MCF 10A (cell line): ENCODE measurements around the gene MMD. TPM values are rescaled to one million over a fixed set of nuclear protein-coding genes. Genes with fewer than 3 reads are reported as not detected.

ENCODE experiments used
- BruUV-seq: library from RNA; stranded (reverse); fragments of 400-500 nt; replicated peaks from 2 replicates; lab custom pipeline; 2021; lab: Mats Ljungman, UMichigan
- CTCF ChIA-PET: fragments of 300-600 bp; sonication (Branson Sonifier 250); formaldehyde crosslinking; extraction: SDS; loops from one replicate; lab custom pipeline; 2021; ENCODE audit warnings: antibody characterized with exemption, inconsistent platforms; lab: Yijun Ruan, JAX
- POLR2A ChIA-PET: fragments of 300-600, 350-650 bp; sonication (Branson Sonifier 250); formaldehyde crosslinking; extraction: SDS; loops from one replicate; lab custom pipeline; 2020; ENCODE audit warnings: antibody characterized with exemption, inconsistent platforms; lab: Yijun Ruan, JAX
- DNase-seq: peaks from one replicate; pipeline ENCODE4 v3.0.0-alpha.2; 2018; ENCODE audit not compliant: unreplicated experiment
- H3K27ac Mint-ChIP-seq: one replicate; pipeline ENCODE4 v1.8.0; 2022; ENCODE audit warnings: mild to moderate bottlenecking, low read depth, mixed read lengths; ENCODE audit not compliant: unreplicated experiment
- H3K27me3 Mint-ChIP-seq: one replicate; pipeline ENCODE4 v1.8.0; 2022; ENCODE audit warnings: mixed read lengths; ENCODE audit not compliant: insufficient read depth, unreplicated experiment
- H3K36me3 Mint-ChIP-seq: one replicate; pipeline ENCODE4 v1.8.0; 2022; ENCODE audit warnings: mild to moderate bottlenecking, moderate library complexity, mixed read lengths; ENCODE audit not compliant: insufficient read depth, unreplicated experiment
- H3K4me1 Mint-ChIP-seq: one replicate; pipeline ENCODE4 v1.8.0; 2022; ENCODE audit warnings: mixed read lengths; ENCODE audit not compliant: insufficient read depth, unreplicated experiment
- H3K4me3 Mint-ChIP-seq: one replicate; pipeline ENCODE4 v1.8.0; 2022; ENCODE audit warnings: mild to moderate bottlenecking, moderate library complexity, mixed read lengths; ENCODE audit not compliant: unreplicated experiment
- H3K9me3 Mint-ChIP-seq: one replicate; pipeline ENCODE4 v1.8.0; 2022; ENCODE audit warnings: mixed read lengths; ENCODE audit not compliant: unreplicated experiment
- intact Hi-C: fragments of 100-400 bp; cut with micrococcal nuclease; formaldehyde crosslinking; loops from 2 replicates; pipeline ENCODE4 v1.14.1; 2022
- total RNA-seq: library from RNA; stranded (reverse); gene quantifications from 2 replicates; pipeline ENCODE4 v1.2.3, GENCODE V29; 2022
- TF ChIP-seq, protein P1 (sequence below): fragments of 200-600 bp; IDR thresholded peaks from one replicate; pipeline ENCODE4 v1.8.0; 2022; ENCODE audit warnings: antibody characterized with exemption, mild to moderate bottlenecking; ENCODE audit not compliant: unreplicated experiment

Gene MMD
- total RNA-seq, 1 experiment from 2014 or later, result 5.9 TPM

DNA sequence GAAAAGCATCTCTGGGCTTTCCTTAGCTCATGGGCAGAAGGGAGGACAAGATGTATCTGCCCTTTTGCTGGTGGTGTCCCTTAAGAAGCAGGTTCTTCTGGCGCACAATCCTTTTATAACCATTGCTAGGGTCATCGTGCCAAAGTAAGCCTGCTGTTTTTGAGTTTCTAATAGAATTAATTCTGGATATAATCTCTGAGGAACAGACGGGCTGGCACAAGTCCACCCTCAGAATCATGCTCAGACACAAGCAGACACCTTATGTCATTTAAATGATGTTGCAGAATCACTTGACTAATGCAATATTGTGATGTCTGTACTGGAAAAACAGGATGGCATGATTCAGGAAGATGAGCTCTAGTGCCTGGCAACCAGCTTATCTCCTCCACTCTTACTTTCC lies 18.8 kb upstream of the MMD start:
- ChIA-PET POLR2A (interaction anchor here (0.9 kb wide), 1 partner anchor 17 kb away, joined by 3 read pairs; no protein-coding TSS in a partner anchor), CTCF (interaction anchor here (0.6 to 3.0 kb wide), 3 partner anchors 12 to 77 kb away, joined by 3 to 8 read pairs (median 3); no protein-coding TSS in a partner anchor)
- intact Hi-C loops, result no loop called here
- no peaks in the 10 kb centered on the region for H3K36me3 Mint-ChIP-seq
- no TSS peak for BruUV-seq
- no peaks in the 10 kb centered on the region for H3K27me3 Mint-ChIP-seq
- no peak overlapping the region for H3K27ac Mint-ChIP-seq
- H3K4me3 Mint-ChIP-seq, result no peak overlapping the region
- no peak for DNase-seq
- H3K9me3 Mint-ChIP-seq, result no peaks in the 10 kb centered on the region
- TF ChIP-seq, protein P1, sequence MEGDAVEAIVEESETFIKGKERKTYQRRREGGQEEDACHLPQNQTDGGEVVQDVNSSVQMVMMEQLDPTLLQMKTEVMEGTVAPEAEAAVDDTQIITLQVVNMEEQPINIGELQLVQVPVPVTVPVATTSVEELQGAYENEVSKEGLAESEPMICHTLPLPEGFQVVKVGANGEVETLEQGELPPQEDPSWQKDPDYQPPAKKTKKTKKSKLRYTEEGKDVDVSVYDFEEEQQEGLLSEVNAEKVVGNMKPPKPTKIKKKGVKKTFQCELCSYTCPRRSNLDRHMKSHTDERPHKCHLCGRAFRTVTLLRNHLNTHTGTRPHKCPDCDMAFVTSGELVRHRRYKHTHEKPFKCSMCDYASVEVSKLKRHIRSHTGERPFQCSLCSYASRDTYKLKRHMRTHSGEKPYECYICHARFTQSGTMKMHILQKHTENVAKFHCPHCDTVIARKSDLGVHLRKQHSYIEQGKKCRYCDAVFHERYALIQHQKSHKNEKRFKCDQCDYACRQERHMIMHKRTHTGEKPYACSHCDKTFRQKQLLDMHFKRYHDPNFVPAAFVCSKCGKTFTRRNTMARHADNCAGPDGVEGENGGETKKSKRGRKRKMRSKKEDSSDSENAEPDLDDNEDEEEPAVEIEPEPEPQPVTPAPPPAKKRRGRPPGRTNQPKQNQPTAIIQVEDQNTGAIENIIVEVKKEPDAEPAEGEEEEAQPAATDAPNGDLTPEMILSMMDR, result no peak
- H3K4me1 Mint-ChIP-seq, result peaks cover 13% of the 10 kb centered on the region

DNA sequence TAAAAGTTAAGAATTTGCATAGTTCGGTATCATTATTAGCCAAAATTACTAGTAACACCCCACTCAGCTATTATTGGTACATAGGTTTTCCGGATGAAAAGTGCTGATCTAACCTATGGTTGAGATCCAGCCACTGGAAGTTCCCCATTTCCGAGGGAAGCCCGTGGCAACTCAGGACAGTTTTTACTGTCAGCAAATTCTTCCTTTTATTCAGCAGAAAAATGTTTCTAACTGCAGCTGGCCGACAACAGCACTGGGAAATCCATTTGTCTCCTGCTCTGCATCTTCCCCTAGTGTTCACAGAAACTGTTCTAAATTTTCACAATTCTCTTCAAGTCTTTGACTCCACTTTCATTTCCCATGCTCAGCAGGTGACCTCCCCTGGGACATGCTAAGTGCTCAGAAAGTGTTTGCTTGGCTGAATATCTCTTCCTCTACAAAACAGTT lies 15.5 kb upstream of the MMD start:
- H3K9me3 Mint-ChIP-seq, result no peaks in the 10 kb centered on the region
- no peaks in the 10 kb centered on the region for H3K36me3 Mint-ChIP-seq
- H3K4me1 Mint-ChIP-seq, result peaks cover 38% of the 10 kb centered on the region
- H3K27ac Mint-ChIP-seq, result no peak overlapping the region
- H3K4me3 Mint-ChIP-seq, result peak overlapping the region; percentile 50
- TF ChIP-seq, protein P1, result no peak
- intact Hi-C loops, result no loop called here
- no peaks in the 10 kb centered on the region for H3K27me3 Mint-ChIP-seq
- POLR2A ChIA-PET, result interaction anchor here (1.3 kb wide), 1 partner anchor 16 kb away, joined by 4 read pairs; the partner anchor contains the start of gene MMD
- CTCF ChIA-PET, result interaction anchor here (1.5 to 2.0 kb wide), 2 partner anchors 18 to 77 kb away, joined by 4 to 8 read pairs; no protein-coding TSS in a partner anchor
- no peak for DNase-seq
- no TSS peak for BruUV-seq

DNA sequence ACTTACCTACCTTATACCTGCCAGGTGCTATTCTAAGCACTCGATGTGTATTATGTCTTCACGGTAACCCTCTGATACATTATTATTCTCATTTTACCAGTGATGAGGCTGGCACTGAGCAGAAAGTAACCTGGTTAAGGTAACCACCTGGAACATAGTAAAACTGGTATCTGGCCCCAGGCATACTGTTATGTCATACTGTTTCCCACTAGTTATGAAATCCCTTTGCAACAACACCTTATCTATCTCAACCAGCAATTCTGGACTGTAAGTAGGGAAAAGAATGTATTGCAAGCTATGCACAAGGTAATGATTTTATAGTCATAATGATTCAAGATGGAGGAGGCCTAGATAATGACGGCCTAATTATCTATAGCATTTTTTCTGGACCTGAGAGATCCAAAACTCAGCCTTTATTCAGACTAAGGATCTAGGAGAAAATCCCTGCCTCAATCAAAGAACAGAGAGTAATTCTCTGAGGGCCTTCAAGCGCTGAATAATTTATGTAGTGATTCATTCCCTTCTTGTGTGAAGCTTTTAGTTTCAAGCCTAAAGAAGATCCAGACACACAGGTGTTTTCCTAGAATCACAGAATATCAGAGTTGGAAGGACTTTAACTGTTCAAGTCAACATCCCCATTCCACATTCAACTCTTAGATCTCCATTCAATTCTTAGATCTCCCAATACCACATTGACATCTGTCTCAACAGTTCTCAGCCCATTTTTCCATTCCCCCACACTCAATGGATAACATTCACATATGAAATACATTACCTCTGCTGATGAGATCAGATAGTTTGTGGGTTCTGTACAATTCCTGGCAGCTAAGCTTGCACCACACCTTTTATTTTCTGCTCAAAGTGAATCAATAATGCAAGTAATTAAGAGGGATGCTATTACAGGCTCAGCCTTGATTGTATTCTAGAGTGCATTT lies 14.9 kb upstream of the MMD start:
- H3K36me3 Mint-ChIP-seq, result no peaks in the 10 kb centered on the region
- TF ChIP-seq, protein P1, result no peak
- CTCF ChIA-PET, result interaction anchor here (1.5 to 2.0 kb wide), 2 partner anchors 19 to 78 kb away, joined by 4 to 8 read pairs; no protein-coding TSS in a partner anchor
- no peak for DNase-seq
- no TSS peak for BruUV-seq
- H3K4me1 Mint-ChIP-seq, result peaks cover 38% of the 10 kb centered on the region
- intact Hi-C loops, result no loop called here
- no peaks in the 10 kb centered on the region for H3K27me3 Mint-ChIP-seq
- no peaks in the 10 kb centered on the region for H3K9me3 Mint-ChIP-seq
- no peak overlapping the region for H3K27ac Mint-ChIP-seq
- POLR2A ChIA-PET, result interaction anchor here (1.3 kb wide), 1 partner anchor 15 kb away, joined by 4 read pairs; the partner anchor contains the start of gene MMD
- H3K4me3 Mint-ChIP-seq, result peak overlapping the region; percentile 50

DNA sequence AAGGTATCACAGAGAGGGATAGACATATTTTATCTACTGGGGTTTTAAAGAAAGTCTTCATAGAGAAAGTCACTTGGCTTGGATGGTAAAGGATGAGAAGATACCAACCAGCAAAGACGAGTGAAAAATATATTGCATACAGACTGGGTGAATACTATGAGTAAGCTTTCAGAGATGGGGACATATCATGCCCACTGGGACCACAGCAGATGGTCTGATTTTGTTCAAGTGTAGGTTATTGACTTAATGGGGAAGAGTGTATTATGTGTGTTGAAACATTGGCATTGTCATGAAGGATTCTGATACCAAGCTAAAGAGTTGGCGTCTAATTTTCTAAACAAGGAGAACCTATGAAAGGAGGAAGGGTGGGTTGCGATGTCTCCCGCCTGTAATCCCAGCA lies 13.8 kb upstream of the MMD start:
- no peak overlapping the region for H3K4me3 Mint-ChIP-seq
- intact Hi-C loops, result no loop called here
- no peaks in the 10 kb centered on the region for H3K9me3 Mint-ChIP-seq
- CTCF ChIA-PET, result interaction anchor here (1.5 kb wide), 1 partner anchor 20 kb away, joined by 4 read pairs; no protein-coding TSS in a partner anchor
- TF ChIP-seq, protein P1, result no peak
- no peak for DNase-seq
- H3K27ac Mint-ChIP-seq, result no peak overlapping the region
- no TSS peak for BruUV-seq
- no peaks in the 10 kb centered on the region for H3K36me3 Mint-ChIP-seq
- POLR2A ChIA-PET, result no interaction called here
- no peaks in the 10 kb centered on the region for H3K27me3 Mint-ChIP-seq
- peaks cover 44% of the 10 kb centered on the region for H3K4me1 Mint-ChIP-seq
